CD4-positive, alpha-beta T cell treated with Interleukin-4 for 4 hours (primary cell): Measurements from ENCODE around the gene RHOBTB1.
"Not testable (repeated sequence)": the region's sequence is repeated elsewhere in the genome, so short reads cannot be mapped to it uniquely, and the experiment has no call there.

ENCODE experiments used
- DNase-seq: peaks from one replicate; pipeline ENCODE4 v3.0.0-alpha.2; 2020

Gene RHOBTB1

DNA sequence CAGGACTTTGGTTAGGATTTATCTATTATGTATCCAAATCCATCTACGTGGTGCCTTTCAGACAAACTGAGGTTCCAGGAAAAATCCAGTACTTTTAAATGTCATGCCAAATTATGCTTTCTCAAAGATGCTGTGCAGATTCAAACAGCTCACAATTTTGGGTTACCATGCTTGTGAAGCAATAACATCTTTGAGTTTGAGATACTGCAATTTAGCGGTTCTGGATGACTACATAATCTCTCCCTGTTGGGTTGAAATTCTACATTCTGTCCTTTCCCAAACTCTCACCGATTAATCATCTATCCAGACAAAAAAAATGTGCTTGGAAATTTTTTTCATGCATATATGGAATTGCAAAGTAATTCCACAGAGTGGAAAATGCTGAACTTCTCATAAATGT is 3.5 kb downstream of the RHOBTB1 start:
- no peak for DNase-seq

DNA sequence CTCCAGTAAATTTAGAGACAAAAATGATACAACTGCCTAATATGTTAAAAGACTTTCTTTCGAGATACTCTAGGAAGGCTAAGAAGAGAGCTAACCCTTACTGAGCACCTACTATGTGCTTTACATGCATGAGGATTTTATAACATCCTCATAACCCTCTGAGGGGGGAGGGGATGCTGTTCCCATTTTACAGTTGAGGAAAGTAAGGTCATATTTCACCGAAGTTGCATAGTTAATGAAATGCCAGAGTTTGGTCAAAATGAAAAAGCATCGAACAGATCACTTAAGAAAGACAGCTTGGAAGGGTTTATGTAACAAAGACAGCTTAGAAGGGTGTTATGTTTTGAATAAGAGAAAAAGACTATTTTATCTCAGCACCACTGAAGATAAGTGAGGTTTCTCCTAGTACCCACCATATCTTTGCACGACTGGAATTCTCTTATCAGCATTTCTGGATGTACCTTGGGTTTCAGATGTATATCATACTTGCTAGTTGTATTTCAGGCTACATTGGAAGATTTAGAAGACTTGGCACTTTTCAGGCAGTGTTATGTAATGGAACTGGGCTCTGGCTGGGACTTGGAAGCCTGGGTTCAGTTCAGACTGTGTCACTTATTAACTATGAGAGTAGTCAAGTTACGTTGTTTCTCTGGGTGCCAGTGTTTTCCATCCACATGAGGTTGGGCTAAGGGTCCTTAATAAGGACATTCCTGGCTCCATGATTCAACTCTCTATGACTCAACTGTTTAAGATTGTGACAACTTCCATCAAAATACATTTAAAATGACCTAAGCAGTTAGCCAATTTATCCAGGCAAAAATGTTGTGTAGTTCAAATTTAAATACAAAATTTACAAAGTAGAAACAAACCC is 6.0 kb downstream of the RHOBTB1 start:
- DNase-seq, result no peak

DNA sequence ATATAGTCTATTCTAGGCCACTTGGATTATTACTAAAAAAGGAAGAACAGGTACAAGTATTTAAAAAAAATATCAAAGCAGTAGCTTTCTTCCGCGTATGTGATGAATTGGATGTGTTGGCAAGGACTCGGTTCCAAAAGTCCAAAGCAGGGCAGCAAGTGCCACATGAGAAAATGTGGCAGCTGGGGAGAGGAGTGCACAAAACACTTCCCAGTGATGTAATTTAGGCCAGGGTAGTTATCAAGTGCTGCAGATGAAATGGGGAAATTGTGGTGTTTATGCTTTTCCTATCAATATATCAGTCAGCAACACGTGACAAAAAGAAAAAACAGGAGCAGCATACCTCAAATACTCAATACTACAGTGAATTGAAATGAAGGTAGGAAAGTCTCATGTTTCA is 7.0 kb downstream of the RHOBTB1 start:
- no peak for DNase-seq

DNA sequence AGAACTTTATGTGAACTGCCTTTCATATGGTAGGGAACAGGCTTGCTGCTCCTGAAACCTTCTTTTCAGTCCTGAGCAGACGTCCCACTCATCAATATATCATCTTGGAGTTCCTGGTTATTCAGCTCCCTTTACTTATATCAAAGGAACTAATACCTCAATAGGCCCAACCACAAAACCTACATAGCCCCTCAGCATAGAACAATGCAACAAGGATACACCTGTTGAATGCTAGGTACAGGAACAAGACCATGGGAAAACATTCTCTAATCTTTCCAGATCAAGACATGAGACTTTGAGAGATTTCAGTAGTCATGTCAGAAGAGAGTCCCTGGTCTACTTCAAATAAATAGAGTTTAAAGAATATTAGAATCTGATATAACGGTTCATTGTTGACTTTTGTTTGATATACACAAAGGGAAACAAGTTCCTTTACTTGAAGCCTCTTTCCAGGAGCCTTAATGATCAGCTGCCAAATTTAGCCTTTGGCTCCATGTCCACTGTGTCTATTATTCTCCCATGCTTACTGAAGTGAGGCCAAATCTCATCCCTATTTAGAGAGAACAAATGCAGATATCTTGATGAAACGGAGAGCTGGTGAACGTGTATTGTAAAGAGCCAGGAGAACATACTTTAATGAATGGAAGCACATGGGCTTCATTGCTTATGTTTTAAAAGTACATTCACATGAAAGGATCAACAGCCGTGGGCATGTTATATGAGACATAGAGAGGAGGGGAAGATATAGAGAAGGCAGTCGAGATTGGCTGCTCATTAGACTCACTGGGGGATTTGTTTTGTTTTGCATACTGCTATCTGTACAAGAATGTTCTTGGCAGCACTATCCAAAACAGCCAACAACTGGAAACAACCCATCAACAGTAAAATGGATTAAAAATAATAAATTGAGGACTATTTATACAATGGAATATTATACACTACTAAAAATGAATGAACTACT is 9.5 kb downstream of the RHOBTB1 start:
- DNase-seq, result no peak

DNA sequence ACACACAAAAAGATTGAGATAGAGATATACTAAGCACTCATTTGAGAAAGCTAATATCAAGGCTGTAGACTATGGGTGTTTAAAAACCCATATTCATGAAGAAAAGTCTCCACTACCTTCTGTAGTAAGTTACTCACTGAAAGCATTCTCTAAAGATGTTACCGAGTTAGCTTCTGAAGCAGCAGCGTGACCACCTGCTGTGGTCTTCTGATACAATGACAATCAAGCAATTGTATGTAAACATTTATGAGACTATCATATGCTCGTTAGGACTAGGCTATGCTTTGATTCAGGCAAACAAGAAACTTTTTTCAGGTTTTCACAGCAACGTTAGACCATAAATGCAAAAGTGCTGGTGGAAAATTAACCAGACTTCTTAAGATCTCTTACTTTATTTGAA is 11.2 kb downstream of the RHOBTB1 start:
- no peak for DNase-seq

DNA sequence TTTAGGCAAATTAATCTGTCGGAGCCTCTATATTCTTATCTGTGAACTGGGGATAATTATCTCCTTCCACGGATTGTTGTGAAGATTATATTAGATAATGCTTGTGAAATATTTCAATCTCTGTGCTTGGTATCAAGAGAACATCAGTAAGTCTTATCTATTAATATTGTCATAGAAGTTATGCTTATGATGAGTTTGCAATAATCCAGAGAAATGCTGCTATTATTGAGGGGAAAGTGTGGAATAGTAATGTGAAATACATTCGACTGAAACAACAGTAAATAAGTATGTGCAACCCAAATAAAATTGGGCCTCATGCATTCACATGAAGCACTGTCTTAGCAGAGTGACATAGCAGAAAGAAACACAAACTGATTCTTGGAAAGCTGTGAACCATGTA is 13.7 kb downstream of the RHOBTB1 start:
- DNase-seq, result no peak

DNA sequence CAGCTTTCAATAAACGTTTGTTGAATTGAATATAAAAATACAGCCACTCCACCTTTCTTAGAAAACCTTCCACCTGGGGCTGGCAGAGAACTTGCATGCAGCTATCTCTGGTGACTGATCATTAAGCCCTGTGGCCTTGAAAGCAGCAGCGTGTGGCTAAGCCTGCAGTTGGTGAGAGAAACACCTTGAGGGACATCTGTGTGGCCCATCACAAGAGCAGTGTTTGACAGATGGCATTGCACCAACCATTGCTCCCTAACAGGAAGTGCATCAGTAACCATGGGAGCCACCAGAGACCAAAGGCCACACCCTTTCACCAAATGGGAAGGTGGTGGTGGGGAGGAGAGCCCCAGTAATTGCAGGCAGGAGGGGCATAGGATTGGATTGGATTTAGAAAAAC is 22.4 kb downstream of the RHOBTB1 start:
- no peak for DNase-seq

DNA sequence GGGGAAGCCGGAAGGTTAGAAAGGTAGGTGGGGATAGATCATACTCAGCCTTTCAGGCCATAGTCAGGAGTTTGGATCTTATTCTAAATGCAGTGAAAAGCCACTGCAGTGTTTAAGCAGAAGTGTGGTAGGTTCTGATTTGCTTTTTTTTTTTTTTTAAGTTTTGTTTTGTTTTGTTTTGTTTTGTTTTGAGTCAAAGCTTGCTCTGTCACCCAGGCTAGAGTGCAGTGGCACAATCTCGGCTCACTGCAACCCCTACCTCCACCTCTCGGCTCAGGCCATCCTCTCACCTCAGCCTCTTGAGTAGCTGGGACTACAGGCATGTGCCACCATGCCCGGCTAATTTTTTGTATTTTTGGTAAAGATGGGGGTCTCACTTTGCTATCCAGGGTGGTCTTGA is 23.5 kb downstream of the RHOBTB1 start:
- no peak for DNase-seq

DNA sequence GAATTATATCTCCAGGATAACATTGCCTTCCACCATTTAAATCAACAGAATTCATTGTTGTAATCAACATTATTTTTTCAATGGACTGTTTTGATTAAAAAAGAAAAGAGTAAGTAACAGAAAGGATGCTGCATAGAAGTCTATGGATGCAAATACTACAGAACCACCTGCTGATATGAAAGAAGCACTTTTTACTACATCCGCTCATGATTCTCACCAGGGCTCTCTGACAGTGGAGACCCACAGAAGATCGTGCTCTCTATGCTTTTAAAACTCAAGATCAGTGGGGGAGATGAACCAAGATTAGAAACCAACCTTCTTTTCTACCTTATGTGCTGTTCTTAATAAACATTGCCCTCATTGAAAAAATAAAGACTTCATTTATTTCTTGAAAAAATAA is 24.4 kb downstream of the RHOBTB1 start:
- no peak for DNase-seq

DNA sequence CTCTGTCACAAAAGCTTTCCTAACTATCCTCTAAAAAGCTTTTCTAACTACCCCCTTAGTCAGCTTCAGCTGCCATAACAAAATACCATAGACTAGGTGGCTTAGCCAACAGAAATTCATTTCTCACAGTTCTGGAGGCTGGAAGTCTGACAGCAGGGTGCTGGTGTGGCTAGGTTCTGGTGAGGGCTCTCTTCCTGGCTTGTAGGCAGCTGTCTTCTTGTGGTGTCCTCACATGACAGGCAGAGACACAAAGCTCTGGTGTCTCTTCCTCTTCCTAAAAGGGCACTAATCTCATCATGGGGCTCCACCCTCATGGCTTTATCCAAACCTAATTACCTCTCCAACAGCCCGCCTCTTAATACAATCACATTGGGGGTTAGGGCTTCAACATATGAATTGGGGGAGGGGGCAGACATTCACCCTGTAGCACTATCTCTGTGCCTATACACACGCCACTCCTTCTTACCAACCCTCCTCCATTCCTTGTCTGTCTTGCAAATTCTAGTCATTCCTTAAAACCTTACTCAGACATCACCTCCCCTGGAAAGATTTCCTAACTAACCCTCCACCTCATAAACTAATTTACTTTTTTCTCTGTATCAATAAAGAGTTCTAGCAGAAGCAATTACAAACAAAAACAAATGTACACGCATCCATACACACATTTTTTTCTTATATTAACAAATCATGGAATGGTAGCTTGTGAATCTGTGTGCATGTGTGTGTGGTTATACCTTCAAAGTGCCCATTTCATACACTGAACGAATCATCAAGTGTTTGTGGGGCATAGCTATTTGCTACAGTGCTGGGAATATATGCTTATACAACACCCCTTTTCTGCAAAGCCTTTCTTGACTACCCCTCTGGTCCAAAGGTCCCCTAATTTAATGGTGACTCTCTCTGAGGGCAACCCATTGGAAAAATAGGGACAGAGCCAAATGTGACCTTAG is 26.4 kb downstream of the RHOBTB1 start:
- DNase-seq, result no peak

DNA sequence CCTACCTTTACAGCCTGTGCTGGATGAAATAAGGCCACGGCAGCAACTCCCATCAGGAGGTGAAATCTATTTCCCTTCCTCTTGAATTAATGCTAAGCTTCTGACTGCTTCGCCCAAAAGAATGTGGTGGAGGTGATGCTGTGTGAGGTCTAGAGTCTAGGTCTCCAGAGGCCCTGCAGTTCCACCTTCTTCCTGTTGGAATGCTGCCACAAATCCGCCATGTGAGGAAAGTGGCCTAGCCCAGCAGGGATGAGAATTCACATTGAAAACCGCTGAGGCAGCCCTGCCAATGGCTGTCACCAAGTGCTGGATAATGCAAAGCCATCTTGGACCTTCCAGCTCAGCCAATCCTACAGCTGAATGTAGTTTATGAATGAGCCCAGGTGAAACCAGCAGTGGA is 28.0 kb downstream of the RHOBTB1 start:
- no peak for DNase-seq

DNA sequence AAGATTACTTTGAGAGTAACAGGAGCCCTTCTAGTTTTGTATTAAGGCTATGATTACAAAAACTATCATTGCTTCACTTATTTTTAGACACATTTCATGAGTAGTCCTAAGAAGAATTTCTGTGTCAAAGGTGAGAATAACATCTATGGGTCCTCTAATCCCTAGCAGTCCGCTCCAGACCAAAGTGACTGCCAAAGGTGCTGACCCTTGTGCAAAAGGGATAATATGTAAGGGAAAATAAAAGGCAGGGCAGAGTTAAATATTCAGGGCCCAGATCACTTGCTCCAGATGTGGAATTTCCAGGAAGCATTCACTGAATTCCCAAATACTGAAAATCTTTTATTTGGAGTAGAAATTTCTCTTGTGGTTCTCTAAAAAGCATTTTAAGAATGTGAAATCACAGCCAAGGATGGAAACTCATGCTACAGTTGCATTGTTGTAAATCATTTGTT is 29.3 kb downstream of the RHOBTB1 start:
- no peak for DNase-seq

DNA sequence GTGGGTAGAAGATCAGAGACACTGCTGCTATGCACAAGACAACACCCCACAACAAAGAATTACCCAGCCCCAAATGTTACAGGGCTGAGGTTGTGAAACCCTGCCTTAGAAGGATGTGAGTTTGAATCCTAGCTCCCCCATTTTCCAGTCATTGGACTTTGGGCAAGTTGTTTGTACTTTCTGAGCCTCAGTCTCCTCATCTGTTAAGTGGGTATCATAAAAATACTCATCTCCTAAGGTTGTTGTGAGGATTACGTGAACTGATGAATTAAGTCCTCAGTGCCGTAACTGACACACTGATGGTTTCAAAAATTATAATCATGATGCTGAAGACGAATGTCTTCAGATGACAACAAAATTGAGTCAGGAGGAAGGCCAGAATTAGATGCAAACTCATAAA is 30.3 kb downstream of the RHOBTB1 start:
- no peak for DNase-seq

DNA sequence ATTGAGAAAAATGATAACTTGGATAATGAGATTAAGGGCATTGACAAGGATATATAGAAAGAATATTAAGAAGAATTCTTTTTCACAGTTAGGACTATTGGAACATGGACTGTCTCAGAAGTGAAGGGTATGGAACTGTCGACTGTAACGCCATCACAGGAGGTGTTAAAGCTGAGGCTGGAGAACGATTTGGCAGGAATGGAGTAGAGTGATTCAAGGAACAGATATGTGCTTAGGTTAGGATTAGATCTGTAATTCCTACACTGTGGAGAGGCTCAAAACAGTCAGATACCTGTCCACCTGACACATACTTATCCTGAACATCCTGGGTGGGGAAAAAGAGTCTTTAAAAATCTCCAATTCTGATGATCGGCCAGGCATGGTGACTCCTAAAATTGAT is 30.9 kb downstream of the RHOBTB1 start:
- DNase-seq, result no peak

DNA sequence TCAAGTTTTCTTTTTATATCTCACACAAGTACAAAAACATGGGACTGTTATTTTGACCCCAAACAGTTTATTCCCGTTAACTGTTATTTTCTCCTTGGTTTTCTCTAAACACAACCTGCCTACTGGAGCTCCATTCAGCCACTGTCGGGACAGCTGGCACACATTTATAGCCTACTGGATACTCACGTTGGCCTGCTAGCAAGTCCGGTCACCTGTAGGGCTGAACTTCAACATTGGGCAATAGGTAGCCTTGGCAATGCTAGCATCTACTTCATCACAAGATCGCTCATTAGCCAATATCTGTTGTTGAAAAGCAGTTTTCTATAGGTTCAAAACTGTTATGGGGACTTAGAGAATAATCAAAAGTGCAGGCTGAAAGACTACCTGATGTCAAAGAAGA is 32.3 kb downstream of the RHOBTB1 start:
- no peak for DNase-seq

DNA sequence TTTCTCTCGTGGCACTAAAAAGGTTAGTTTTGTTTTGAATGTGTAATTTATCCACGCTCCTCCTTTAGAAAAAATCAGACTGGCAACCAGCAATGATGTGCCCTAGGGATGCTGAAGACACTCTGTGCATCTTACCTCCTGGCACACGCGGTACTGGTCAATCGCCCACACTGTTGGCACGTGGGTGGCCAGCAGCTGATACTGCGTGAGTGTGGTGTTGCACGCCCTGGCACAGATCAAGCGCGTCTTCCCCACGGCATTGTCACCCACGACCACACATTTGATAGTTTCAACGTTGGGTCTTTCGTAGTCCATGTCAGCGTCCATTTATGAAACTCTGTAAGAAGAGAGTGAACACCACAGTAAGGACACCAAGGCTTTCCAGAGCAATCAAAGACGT is 32.8 kb downstream of the RHOBTB1 start:
- no peak for DNase-seq

DNA sequence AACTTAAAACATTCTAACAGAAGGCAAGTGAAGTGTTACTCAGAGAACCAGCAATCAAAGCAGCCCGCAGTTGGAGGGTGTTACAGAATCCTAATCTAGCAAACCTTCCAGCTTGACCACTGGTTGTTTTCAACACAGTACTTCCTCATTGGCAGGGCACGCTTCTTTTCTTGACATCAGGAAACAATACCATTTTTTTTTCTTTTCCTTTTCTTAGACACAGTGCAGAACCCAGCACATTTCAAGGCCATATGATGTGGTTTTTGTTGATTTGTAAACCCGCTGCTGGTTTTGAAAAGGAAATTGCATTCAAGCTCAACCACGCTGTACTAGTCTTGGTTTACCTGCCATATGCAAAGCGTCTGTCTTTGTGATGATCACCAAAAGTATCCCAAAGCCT is 33.4 kb downstream of the RHOBTB1 start:
- no peak for DNase-seq

DNA sequence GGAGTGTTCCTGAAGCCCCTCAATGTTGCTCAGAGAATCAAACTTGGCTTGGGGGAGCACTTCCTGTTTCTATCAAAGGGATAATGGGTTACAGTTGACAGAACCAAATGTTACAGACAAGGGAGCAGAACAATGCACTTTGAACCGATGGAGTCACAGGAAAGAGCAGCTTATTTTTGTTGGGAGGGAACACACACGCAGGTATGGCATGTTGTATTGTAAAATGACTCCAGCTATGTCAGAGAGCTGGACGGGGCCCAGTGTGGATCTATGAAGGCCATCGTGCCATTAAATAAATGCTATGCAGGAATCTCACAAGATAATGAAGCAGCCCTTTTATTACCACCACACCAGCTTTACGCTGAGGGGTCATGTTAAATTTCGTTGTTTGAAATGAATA is 35.1 kb downstream of the RHOBTB1 start:
- DNase-seq, result no peak

DNA sequence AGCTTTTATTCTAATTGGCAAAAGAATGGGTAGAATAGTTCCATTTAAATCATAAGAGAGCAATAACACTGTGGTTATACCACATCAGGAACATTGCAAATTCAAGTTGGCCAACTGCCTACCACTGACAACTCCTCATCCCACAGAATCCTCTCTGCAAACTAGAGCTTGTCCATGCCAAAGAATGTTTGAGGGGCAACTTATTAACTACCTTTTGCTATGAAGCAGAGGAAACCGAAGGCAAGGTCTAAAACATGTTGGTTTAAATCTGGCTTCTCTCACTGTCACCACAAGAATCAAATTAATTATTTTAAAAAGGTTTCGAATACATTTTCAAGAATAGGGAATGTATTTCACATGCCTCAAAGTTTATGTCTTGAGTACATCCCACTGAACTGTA is 36.0 kb downstream of the RHOBTB1 start:
- DNase-seq, result no peak

DNA sequence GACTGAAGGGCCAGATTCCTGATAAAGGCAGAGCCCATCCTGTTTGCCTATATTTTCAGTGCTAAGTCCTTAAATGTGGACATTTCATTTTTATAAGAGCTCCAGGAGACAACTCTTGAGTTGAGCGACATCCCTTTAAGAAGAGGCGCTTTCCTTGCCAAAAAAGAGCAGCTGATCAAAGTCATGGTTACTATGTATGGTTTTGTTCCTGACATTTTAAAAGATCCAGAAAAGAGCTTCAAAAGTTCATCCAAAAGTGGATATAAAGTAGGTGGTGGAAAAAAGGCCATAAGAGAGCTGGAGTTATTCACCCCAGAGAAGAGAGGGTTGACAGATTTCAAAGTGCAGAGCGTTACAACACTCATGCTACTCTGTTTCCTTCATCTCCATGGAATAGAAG is 36.7 kb downstream of the RHOBTB1 start:
- no peak for DNase-seq

DNA sequence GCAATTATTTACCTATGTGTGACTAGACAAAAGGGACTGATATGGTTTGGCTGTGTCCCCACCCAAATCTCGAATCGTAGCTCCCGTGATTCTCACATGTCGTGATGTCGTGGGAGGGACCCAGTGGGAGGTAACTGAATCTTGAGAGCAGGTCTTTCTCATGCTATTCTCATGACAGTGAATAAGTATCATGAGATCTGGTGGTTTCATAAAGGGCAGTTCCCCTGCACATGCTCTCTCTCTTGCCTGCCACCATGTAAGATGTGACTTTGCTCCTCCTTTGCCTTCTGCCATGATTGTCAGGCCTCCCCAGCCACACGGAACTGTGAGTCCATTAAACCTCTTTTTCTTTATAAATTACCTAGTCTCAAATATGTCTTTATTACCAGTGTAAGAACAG is 37.2 kb downstream of the RHOBTB1 start:
- not testable (repeated sequence) for DNase-seq

DNA sequence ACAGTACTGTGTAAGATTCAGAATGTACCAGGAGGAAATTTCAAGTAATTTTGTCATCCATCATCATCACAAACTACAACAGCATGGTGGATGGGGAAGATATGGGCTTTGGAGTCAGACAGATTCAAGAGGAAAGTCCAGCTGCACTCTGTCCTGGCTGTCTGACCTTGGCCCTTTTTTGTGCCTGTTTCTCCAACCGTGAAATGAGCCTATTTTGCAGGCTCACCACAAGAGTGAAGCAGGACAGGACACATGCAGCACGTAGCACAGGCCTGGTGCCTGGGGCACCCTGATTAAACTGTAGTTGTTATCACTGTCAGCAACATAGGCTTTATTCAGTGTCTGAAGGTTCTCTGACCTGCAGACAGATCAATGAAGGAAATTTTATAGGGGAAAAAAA is 37.6 kb downstream of the RHOBTB1 start:
- DNase-seq, result no peak

DNA sequence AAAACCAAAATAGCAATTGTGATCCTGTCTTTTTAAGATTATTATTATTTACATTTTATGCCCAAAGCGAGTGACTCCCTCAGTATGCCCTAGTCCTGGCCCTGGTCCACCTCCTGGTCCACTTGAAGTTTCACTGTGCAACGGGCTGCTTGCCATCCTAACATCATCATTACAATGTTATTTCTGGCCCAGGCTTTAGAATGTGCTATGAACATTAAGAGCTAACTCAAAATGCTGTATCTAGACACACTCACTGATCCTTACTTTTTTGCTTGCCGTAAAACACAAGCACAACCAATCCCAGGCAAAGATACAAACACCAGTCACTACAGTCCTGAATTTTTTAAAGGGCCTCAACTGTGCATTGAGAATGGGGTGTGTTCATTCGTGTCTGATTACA is 38.4 kb downstream of the RHOBTB1 start:
- no peak for DNase-seq
